NCI-H2029 (cell line): Measurements from ENCODE around the gene USE1.
"Not testable (repeated sequence)": the region's sequence is repeated elsewhere in the genome, so short reads cannot be mapped to it uniquely, and the experiment has no call there.

Source experiments
- DNase-seq: peaks from one replicate; lab custom pipeline; 2025; lab: John Stamatoyannopoulos, UW

Gene USE1, protein sequence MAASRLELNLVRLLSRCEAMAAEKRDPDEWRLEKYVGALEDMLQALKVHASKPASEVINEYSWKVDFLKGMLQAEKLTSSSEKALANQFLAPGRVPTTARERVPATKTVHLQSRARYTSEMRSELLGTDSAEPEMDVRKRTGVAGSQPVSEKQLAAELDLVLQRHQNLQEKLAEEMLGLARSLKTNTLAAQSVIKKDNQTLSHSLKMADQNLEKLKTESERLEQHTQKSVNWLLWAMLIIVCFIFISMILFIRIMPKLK

DNA sequence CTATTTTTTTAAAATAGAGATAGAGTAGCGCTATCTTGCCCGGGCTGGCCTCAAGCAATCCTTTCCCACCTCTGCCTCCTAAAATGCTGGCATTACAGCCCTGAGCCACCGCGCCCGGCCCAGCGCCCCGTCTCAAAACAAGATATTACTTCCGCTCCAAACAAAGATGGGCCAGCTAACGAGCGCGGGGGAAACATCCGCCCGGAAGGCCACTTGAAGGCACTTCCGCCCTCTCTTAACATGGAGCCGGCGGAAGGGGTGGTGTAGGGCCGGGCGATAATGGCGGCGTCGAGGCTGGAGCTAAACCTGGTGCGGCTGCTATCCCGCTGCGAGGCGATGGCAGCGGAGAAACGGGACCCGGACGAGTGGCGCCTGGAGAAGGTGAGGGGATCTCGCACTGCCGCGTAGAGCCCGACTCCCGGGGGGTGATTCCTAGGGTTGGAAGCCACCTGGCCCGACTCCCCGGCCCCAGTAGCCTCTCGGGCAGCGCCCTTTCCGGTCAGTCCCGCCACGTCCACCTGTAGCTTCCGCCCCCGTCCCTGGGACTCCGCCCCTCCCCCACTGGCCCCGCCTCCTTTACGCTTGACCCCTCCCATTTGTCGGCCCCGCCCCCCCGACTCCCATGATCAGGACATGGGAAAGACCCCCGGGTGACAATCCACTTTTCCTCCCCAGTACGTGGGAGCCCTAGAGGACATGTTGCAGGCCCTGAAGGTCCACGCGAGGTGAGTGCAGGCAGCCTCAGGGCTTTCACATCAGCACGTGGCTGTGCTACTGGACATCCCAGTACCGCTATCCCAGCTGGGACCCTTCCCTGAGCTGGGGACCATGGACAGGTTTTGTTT, at the start of gene USE1:
Gene USE1 (plus strand): TSS at position 231 of the 845 bp plus-strand sequence. CDS start 49 bp downstream, at position 280.
- peak; percentile 91 for DNase-seq

DNA sequence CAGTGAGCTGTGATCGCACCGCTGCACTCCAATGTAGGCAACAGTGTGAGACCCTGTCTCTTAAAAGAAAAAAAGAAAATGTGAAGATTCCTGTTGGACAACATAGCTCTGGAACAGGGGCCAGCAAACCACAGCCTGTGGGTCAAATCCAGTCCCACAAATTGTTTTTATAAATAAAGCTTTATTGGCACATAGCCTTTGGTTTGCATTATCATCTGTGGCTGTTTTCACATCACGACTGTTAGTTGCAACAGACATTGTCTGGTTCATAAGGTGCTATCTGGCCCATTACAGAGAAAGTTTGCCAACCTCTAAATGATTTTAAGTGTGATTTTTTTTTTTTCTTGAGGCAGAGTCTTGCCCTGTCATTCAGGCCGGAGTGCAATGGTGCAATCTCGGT, 49.4 kb upstream of the USE1 start:
- no peak for DNase-seq

DNA sequence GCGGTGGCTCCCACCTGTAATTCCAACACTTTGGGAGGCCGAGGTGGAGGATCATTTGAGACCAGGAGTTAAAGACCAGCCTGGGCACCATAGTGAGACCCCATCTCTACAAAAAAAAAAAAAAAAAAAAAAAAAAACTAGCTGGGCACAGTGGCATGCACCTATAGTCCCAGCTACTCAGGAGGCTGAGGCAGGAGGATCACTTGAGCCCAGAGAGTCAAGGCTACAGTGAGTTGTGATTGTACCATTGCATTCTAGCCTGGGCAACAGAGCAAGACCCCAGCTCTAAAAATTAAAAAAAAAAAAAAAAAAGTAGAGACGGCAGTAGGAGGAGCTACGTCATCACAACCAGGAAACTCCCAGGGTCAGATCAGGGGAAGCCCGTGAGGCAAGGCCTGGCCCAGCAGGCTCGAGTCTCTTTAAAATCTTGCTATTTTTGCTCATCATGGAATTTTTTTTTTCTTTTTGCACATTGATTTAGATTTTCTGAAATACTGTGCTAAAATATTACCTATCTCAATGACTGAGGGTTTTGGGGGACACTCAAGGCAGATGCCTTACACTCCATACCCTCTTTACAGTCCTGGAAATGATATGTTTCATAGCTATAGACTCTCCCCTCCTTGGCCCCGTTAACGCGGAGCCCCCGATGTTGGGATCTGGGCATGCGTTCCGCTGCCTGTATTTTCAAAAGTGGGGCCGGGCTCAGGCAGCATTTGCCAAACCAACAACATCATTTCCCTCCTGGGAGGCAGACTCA, 44.4 kb upstream of the USE1 start:
- DNase-seq = no peak

DNA sequence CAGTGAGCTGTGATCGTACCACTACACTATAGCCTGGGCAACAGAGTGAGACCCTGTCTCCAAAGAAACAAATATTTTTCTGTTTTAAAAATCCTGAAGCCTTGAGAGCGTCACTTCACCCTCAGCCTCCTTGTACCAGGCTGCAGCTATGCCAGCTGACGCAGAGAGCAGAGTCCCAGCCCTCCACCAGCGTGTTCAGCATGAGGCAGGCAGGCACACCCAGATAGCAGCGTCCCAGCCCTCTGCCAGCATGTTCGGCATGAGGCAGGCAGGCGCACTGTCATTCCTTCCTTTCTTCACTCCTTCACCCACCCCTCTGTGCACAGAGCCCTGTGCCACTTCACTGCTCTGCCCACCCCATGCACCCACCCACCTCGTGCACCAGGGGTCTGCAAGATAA, 43.3 kb upstream of the USE1 start:
- DNase-seq = no peak

DNA sequence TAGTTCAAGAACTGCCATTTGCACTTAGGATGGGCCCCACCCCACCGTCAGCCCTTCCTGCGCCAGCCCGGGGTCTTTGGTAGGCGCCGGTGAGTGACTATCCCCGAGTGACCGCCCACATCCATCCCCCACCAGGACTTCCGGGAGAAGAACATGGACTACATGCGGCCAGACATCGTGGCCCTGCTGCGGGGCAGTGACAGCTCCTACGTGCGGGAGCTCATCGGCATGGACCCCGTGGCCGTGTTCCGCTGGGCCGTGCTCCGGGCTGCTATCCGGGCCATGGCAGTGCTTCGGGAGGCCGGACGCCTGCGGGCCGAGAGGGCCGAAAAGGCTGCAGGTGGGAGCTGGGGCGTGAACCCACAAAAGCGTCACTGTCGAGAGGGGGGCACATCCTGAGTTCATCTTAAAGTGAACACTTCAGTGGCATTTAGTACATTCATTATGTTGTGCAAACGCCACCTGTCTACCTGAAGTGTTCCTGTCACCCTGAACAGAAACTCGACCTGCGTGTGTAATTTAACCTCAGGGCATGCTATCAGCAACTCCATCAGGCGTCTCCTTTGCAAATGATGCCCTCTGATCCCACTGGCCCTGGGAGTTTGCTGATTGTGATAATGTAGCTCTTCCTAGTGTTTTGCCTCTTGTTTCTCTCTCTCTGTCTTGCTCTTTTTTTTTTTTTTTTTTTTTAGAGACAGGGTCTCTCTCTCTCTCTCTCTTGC, 42.4 kb upstream of the USE1 start:
- DNase-seq = no peak

DNA sequence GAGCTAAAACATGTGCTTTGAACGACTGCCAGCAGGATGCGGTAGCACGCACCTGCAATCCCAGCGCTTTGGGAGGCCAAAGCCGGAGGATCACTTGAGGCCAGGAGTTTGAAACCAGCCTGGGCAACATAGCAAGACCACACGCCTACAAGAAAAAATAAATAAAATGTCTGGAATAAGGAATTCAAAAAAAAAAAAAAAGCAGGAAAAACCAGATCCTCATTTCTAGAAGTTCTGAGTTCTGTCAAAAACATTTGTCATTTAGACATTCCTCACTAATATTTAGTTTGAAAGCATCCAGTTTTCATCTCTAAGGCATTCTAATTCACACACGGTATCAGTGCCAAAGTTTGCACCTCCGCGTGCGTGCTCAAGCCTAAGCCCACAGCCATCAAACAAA, 36.9 kb upstream of the USE1 start:
- DNase-seq = no peak

DNA sequence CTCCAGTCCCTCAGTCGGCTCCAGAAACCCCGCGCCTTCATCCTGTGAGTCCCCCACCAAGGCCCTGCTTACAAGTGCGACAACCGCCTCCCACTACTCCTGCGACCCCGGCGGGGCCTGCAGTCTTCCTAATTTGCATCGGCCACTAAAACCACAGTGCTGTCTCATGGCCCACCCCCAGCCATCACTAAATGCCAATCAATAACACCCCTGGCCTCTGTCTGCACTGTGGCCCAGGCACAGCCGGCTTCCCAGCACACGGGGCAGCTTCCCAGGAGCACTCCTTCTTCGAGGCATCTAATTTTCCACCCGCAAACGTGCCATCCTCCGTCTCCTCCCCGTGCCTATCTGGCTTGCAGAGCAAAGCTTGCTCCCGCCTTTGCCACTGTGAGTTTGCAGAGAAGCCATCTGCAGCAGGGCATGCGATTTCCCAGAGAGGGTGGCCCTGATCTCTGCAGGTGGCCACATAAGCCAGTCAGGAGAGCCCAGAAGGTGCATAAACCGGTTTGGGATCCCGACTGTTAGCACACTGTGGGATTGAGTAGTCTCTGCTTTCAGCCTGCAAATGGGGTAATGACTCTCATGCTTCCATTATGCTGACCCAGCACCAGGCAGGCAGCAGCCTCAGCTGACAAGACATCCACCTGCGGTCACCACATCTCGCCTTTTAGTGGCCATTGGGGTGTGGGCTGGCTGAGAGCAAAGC, 34.0 kb upstream of the USE1 start:
- no peak for DNase-seq

DNA sequence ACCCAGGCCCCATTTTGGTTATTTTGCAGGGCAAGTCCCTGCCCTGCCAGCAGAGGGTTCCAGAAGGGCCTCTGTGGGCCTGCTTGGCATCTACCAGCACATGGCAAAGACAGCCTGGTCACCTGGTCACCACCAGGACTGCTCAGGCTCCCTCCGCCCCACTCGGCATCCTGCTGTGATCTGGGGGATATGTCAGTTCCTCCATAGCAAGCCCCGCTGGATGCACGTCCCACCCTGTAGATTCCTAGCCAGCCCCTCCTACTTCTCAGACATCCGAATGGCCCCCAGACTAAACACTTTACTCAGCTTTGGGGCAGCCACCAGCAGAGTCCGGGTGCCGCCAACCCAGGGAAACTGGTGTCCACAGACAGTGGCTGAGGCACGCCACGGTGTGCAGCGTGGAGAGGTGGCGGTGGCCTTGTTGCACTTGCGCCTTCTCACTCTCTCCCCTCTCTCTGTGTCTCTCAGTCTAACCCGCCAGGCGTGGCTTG, 31.8 kb upstream of the USE1 start:
- DNase-seq = no peak

DNA sequence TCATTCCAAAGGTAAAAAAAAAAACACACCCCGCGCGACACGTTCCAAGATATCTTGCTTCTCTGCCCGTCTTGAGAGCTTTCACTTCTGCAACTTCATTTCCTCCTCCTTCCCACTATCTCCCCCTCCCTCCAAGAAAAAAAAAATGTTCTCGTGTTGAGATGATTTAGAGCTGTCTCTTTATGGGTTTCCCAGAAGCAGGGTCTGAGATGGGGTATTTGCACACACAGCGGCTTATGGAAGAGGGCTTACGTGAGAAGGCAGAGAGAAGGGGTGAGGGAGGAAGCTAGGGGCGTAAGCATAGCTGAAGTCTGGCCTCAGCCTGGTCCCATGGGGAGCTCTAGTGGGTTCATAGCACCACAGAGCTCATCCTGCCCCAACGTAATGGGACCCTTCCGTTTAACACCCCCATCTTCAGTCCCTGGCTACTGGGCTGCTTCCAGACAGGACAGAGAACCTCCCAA, 31.3 kb upstream of the USE1 start:
- DNase-seq = no peak

DNA sequence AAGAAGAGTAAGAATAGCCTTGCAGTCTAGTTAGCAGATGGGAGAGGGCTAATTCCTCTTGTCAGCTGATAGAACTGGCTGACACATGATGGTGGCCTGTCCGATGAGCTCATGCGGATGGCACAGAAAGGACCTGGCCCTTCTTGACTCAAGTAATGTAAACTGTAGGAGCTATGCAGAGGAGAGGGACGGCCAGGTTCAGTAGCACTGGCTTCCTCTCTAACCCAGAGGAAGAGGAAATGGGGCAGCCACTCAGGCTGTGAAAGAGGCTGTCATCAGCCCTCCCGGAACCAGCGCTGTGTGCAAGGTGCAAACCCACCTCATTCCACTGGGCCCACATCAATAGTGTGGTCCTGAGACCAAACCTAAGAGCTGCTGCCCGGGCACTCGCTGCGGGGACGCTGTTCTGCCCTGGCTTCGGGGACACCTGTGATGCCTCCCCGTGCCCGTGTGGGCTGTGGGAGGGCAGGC, 30.8 kb upstream of the USE1 start:
- DNase-seq = no peak

DNA sequence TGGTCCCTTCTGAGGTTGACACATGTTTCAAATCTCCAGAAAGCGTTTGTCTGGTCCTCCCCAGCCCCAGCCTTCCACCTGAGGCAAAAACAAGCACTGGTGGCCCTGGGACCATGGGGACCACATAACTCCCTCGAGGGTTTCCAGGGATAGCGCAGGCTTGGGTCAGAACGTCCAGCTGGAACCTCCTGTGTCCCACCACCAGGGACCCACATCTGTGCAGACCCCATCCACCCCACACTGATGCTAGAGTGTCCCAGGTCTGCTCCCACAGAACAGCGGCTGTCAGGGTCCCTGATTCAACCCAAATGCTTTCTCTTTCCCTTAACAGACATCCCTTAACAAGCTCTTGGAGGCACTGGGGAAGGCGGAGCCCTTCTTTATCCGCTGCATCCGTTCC, 29.6 kb upstream of the USE1 start:
- no peak for DNase-seq

DNA sequence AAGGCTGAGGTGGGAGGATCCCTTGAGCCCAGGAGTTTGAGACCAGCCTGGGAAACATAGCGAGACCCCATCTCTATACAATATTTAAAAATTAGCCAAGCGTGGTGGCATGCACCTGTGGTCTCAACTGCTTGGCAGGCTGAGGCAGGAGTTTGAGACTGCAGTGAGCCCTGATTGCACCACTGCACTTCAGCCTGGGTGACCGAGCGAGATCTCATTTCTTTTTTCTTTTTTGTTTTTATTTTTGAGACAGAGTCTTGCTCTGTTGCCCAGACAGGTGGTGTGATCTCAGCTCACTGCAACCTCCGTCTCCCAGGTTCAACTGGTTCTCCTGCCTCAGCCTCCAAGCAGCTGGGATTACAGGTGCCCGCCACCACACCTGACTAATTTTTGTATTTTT, 23.4 kb upstream of the USE1 start:
- DNase-seq = not testable (repeated sequence)

DNA sequence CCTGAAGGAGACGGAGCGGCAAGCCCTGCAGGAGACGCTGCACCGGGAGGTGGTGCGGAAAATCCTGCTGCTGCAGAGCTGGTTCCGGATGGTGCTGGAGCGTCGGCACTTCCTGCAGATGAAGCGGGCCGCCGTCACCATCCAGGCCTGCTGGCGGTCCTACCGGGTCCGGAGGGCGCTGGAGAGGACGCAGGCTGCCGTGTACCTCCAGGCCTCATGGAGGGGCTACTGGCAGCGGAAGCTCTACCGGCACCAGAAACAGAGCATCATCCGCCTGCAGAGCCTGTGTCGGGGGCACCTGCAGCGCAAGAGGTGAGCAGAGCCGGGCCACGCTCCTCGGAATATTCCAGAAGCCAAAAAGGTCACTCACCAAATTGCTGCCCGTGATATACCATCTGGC, 22.4 kb upstream of the USE1 start:
- no peak for DNase-seq

DNA sequence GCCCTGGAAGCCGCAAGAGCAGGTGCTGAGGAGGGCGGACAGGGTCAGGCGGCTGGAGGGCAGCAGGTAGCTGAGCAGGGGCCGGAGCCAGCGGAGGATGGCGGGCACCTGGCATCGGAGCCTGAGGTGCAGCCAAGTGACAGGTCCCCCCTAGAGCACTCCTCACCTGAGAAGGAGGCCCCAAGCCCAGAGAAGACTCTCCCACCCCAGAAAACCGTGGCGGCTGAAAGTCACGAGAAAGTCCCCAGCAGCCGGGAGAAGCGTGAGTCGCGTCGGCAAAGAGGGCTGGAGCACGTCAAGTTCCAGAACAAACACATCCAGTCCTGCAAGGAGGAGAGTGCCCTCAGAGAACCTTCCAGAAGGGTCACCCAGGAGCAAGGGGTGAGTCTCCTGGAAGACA, 20.5 kb upstream of the USE1 start:
- DNase-seq = no peak

DNA sequence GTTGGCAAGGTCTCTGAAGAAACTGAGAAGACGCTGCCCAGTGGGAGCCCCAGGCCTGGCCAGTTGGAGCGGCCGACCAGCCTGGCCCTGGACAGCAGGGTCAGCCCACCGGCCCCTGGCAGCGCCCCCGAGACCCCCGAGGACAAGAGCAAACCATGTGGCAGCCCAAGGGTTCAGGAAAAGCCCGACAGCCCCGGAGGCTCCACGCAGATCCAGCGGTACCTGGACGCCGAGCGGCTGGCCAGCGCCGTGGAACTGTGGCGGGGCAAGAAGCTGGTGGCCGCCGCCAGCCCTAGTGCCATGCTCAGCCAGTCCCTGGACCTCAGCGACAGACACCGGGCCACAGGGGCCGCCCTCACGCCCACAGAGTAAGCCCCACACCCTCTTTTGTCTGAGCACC, 20.1 kb upstream of the USE1 start:
- DNase-seq = no peak

DNA sequence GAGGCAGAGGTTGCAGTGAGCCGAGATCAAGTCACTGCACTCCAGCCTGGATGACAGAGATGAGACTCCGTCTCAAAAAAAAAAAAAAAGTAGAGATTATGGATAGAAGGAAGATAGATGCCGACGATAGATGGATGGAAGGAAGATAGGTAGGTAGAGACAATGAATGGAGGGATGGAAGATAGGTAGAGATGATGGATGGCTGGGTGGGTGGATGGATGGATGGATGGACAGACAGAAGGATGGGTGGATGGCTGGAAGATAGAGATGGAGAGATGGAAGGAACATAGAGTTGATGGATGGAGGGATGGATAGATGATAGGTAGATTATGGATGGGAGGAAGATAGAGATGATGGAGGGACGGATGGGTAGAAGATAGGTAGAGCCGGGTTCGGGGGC, 18.5 kb upstream of the USE1 start:
- no peak for DNase-seq

DNA sequence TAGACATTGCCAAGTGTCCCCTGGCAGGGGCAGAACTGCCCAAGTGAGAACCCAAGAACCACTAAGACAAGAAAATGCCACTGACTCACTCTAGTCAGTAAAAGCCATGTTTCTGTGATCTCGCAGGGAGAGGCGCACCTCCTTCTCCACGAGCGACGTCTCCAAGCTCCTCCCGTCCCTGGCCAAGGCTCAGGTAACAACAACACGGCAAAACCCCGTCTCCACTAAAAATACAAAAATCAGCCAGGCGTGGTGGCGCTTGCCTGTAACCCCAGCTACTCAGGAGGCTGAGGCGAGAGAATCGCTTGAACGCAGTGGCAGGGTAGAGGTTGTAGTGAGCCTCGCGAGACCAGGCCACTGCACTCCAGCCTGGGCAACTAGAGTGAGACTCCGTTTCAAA, 17.5 kb upstream of the USE1 start:
- no peak for DNase-seq

DNA sequence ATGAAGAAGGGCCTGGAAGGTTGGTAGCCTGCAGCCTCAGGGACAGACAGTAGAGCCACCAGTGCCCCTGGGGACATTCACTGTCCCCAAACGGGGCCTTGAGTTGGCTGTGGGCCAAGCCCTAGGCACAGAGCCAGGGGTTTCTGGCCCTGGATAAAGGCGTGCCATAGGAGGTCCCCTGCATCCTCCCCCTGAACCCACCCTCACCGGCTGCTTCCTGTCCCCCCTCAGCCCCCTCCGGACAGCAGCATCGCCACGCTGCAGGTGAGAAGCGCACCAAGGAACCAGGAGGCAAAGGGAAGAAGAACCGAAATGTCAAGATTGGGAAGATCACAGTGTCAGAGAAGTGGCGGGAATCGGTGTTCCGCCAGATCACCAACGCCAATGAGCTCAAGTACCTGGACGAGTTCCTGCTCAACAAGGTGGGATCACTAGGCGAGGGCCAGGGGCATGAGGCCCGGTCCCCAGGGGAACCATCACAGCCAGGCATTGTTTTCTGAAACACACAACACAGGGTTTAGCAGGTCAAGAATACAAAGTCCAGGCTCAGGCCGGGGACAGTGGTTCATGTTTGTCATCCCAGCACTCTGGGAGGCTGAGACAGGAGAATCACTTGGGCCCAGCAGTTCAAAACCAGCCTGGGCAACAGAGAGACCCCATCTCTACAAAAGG, 14.6 kb upstream of the USE1 start:
- no peak for DNase-seq

DNA sequence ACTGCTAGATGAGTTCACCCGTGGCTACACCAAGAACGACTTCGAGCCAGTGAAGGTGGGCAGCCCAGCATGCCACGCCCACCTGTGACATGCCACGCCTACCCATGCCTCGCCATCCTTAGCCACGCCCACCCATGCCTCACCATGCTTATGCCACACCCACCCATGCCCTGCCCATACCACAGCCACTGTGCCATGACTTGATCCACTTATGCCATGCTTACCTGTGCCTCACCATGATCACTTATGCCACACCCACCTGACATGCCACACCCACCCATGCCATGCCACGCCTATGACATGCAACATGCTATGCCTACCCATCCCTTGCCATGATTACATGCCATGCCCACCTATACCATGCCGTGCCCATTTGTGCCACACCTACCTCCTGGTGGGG, 12.9 kb upstream of the USE1 start:
- no peak for DNase-seq

DNA sequence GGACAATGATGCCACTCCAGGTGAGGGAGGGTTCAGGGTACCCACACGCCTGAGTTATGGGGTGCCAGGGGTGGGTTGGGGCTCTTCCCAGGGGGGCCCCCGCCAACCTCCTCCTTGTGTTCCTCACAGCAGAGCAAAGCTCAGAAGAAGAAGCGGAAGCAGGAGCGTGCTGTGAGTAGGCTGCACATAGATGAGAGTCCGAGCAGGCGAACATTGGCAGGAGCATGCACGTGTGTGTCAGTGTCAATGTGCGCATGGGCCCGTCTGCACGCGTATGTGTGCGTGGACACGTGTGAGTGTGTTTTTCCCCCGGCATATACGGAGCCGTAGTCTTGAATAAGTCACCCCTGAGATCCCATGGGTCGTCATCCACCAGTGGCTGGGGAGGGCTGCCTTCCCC, 12.4 kb upstream of the USE1 start:
- DNase-seq = no peak
